SK-N-SH treated with all-trans-retinoic acid at 6 μM for 48 hours (cell line): ENCODE measurements around the gene GNPTG.

Experiments used
- ARNTL ChIP-seq: fragments of 450-650 bp; formaldehyde crosslinking; IDR thresholded peaks from 2 replicates; pipeline ENCODE4 v1.5.0; 2020; ENCODE audit warnings: low read depth, mild to moderate bottlenecking, moderate library complexity, borderline replicate concordance
- CREB5 ChIP-seq: fragments of 250-450 bp; sonication (Bioruptor Pico); IDR thresholded peaks from 2 replicates; pipeline ENCODE4 v1.5.1; 2020; ENCODE audit warnings: low read depth, mild to moderate bottlenecking, moderate library complexity
- ESRRG ChIP-seq: fragments of 250-450 bp; sonication (Bioruptor Pico); IDR thresholded peaks from 2 replicates; pipeline ENCODE4 v1.6.1; 2021; ENCODE audit warnings: mild to moderate bottlenecking
- ISL1 ChIP-seq: fragments of 250-450 bp; sonication (Bioruptor Pico); IDR thresholded peaks from 2 replicates; pipeline ENCODE4 v2.1.2; 2022; ENCODE audit warnings: mild to moderate bottlenecking, moderate library complexity
- OSR1 ChIP-seq: fragments of 250-450 bp; sonication (Bioruptor Pico); IDR thresholded peaks from 2 replicates; pipeline ENCODE4 v1.8.0; 2022; ENCODE audit warnings: moderate library complexity, mild to moderate bottlenecking, inconsistent platforms
- POU6F1 ChIP-seq: fragments of 250-450 bp; sonication (Bioruptor Pico); IDR thresholded peaks from 2 replicates; pipeline ENCODE4 v1.8.0; 2021; ENCODE audit warnings: low read depth, mild to moderate bottlenecking, moderate library complexity, borderline replicate concordance
- RARB ChIP-seq: fragments of 250-450 bp; sonication (Bioruptor Pico); IDR thresholded peaks from 2 replicates; pipeline ENCODE4 v1.8.0; 2021; ENCODE audit warnings: mild to moderate bottlenecking, moderate library complexity
- SNAI2 ChIP-seq: fragments of 250-450 bp; sonication (Bioruptor Pico); IDR thresholded peaks from 2 replicates; pipeline ENCODE4 v1.5.0; 2020; ENCODE audit warnings: mild to moderate bottlenecking, moderate library complexity
- TOX ChIP-seq: fragments of 250-450 bp; sonication (Bioruptor Pico); IDR thresholded peaks from 2 replicates; pipeline ENCODE4 v1.8.0; 2021; ENCODE audit warnings: mild to moderate bottlenecking, moderate library complexity, borderline replicate concordance
- ZFP30 ChIP-seq: fragments of 450-650 bp; formaldehyde crosslinking; IDR thresholded peaks from 2 replicates; pipeline ENCODE4 v1.5.0; 2022; ENCODE audit warnings: mild to moderate bottlenecking, moderate library complexity
- ZNF565 ChIP-seq: fragments of 450-650 bp; formaldehyde crosslinking; conservative IDR thresholded peaks from 2 replicates; pipeline ENCODE4 v1.5.0; 2020; ENCODE audit warnings: low read depth, mild to moderate bottlenecking, moderate library complexity
- ZNF8 ChIP-seq: fragments of 450-650 bp; formaldehyde crosslinking; IDR thresholded peaks from 2 replicates; pipeline ENCODE4 v1.5.0; 2020; ENCODE audit warnings: mild to moderate bottlenecking, moderate library complexity

GRCh38 chr16:1334739-1335138 lies 17.0 kb upstream of the GNPTG start:
- TF ChIP-seq SNAI2 (no peak), ISL1 (CRISPR knock-in tag) (no peak), RARB (CRISPR knock-in tag) (no peak), OSR1 (CRISPR knock-in tag) (no peak), ZNF8 (no peak), TOX (CRISPR knock-in tag) (no peak), POU6F1 (no peak), ZNF565 (no peak), ESRRG (CRISPR knock-in tag) (no peak), ARNTL (CRISPR knock-in tag) (no peak), CREB5 (CRISPR knock-in tag) (no peak), ZFP30 (CRISPR knock-in tag) (no peak)
